Activated CD4-positive, alpha-beta T cell treated with anti-CD3 and anti-CD28 coated beads, Interleukin-2, amount 10 ng/mL, durations not matched to agents 24 days and 14 days (primary cell): Measurements from ENCODE around the gene CHCHD3. TPM values are rescaled to one million over a fixed set of nuclear protein-coding genes. Genes with fewer than 3 reads are reported as not detected.

ENCODE experiments used
- DNase-seq: peaks from one replicate; pipeline ENCODE4 v3.0.0; 2022
- H3K27ac Mint-ChIP-seq: one replicate; pipeline ENCODE4 v1.8.0; 2022; ENCODE audit warnings: mild to moderate bottlenecking, mixed read lengths
- H3K27me3 Mint-ChIP-seq: one replicate; pipeline ENCODE4 v1.8.0; 2022; ENCODE audit warnings: mixed read lengths
- H3K36me3 Mint-ChIP-seq: one replicate; pipeline ENCODE4 v1.8.0; 2022; ENCODE audit warnings: low read depth, mild to moderate bottlenecking, mixed read lengths
- H3K4me1 Mint-ChIP-seq: one replicate; pipeline ENCODE4 v1.8.0; 2021; ENCODE audit warnings: mixed read lengths
- H3K4me3 Mint-ChIP-seq: one replicate; pipeline ENCODE4 v1.8.0; 2022; ENCODE audit warnings: mild to moderate bottlenecking, moderate library complexity, mixed read lengths
- H3K9me3 Mint-ChIP-seq: one replicate; pipeline ENCODE4 v1.8.0; 2021; ENCODE audit warnings: mixed read lengths
- intact Hi-C: fragments of 100-400 bp; cut with micrococcal nuclease; formaldehyde crosslinking; loops from one replicate; pipeline ENCODE4 v1.15.1; 2023
- total RNA-seq: library from RNA; stranded (reverse); gene quantifications from 2 replicates; pipeline ENCODE4 v1.2.3, GENCODE V29; 2022

The CHCHD3 gene
- total RNA-seq, 1 donor from 2014 or later = 76.2 TPM

GRCh38 chr7:132966754-132967469 is 115.0 kb downstream of the CHCHD3 start:
- H3K4me1 Mint-ChIP-seq = peaks cover 2% of the 10 kb centered on the region
- no peak overlapping the region for H3K27ac Mint-ChIP-seq
- intact Hi-C loops = no loop called here
- DNase-seq = no peak
- no peaks in the 10 kb centered on the region for H3K27me3 Mint-ChIP-seq
- no peak overlapping the region for H3K4me3 Mint-ChIP-seq
- H3K9me3 Mint-ChIP-seq = no peaks in the 10 kb centered on the region
- no peaks in the 10 kb centered on the region for H3K36me3 Mint-ChIP-seq

- no peaks in the 10 kb centered on the region for H3K9me3 Mint-ChIP-seq
- no peaks in the 10 kb centered on the region for H3K27me3 Mint-ChIP-seq
- intact Hi-C loops = no loop called here
- peaks cover 2% of the 10 kb centered on the region for H3K4me1 Mint-ChIP-seq
- no peak overlapping the region for H3K27ac Mint-ChIP-seq
- peaks cover 2% of the 10 kb centered on the region for H3K36me3 Mint-ChIP-seq
- no peak overlapping the region for H3K4me3 Mint-ChIP-seq
- no peak for DNase-seq
Measured at GRCh38 chr7:132965951-132966350, 115.9 kb downstream of the CHCHD3 start.

- Mint-ChIP-seq H3K9me3 (no peaks in the 10 kb centered on the region), H3K4me3 (no peak overlapping the region), H3K27ac (no peak overlapping the region), H3K36me3 (peaks cover 2% of the 10 kb centered on the region), H3K4me1 (peaks cover 2% of the 10 kb centered on the region), H3K27me3 (no peaks in the 10 kb centered on the region)
- intact Hi-C loops = no loop called here
- DNase-seq = no peak
Measured at GRCh38 chr7:132964876-132965275, 117.0 kb downstream of the CHCHD3 start.

- Mint-ChIP-seq H3K27me3 (no peaks in the 10 kb centered on the region), H3K9me3 (peaks cover 4% of the 10 kb centered on the region), H3K4me1 (no peaks in the 10 kb centered on the region), H3K36me3 (peaks cover 4% of the 10 kb centered on the region), H3K4me3 (no peak overlapping the region), H3K27ac (no peak overlapping the region)
- intact Hi-C loops = no loop called here
- DNase-seq = no peak
Measured at GRCh38 chr7:132959891-132960290, 122.0 kb downstream of the CHCHD3 start.

- intact Hi-C loops = no loop called here
- H3K4me3 Mint-ChIP-seq = no peak overlapping the region
- peaks cover 5% of the 10 kb centered on the region for H3K36me3 Mint-ChIP-seq
- H3K4me1 Mint-ChIP-seq = no peaks in the 10 kb centered on the region
- no peak for DNase-seq
- H3K27me3 Mint-ChIP-seq = no peaks in the 10 kb centered on the region
- H3K27ac Mint-ChIP-seq = no peak overlapping the region
- H3K9me3 Mint-ChIP-seq = peaks cover 9% of the 10 kb centered on the region
Measured at GRCh38 chr7:132956556-132956955, 125.3 kb downstream of the CHCHD3 start.

- Mint-ChIP-seq H3K4me3 (no peak overlapping the region), H3K4me1 (no peaks in the 10 kb centered on the region), H3K9me3 (peaks cover 9% of the 10 kb centered on the region), H3K36me3 (peaks cover 5% of the 10 kb centered on the region), H3K27ac (no peak overlapping the region), H3K27me3 (no peaks in the 10 kb centered on the region)
- DNase-seq = no peak
- intact Hi-C loops = no loop called here
Measured at GRCh38 chr7:132953468-132953867, 128.4 kb downstream of the CHCHD3 start.

- intact Hi-C loops = no loop called here
- no peak for DNase-seq
- Mint-ChIP-seq H3K4me3 (no peak overlapping the region), H3K27me3 (no peaks in the 10 kb centered on the region), H3K27ac (no peak overlapping the region), H3K36me3 (peaks cover 8% of the 10 kb centered on the region), H3K9me3 (peaks cover 9% of the 10 kb centered on the region), H3K4me1 (no peaks in the 10 kb centered on the region)
Measured at GRCh38 chr7:132950725-132951124, 131.2 kb downstream of the CHCHD3 start.

GRCh38 chr7:132947011-132947410 is 134.9 kb downstream of the CHCHD3 start:
- Mint-ChIP-seq H3K27ac (no peak overlapping the region), H3K4me1 (no peaks in the 10 kb centered on the region), H3K36me3 (peaks cover 3% of the 10 kb centered on the region), H3K27me3 (no peaks in the 10 kb centered on the region), H3K4me3 (no peak overlapping the region), H3K9me3 (no peaks in the 10 kb centered on the region)
- intact Hi-C loops = no loop called here
- DNase-seq = no peak

DNA sequence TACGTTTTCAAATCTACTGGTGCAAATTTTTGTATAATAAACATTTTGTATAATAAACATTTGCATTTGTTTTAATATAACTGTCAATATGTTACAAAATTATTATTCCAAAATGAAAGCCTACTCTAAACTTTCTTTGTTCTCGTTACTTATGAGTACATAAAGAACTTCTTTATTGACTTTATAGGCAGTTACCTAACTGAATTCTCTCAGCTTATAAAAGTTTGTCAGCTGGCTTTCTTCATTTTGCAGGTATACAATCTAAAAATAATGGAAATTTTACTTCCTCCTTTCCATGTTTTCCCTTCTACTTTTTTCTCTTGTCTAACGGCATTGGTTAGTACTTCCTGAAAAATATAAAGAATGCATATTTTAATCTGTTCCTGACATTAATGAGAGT is 137.1 kb downstream of the CHCHD3 start:
- H3K27me3 Mint-ChIP-seq = no peaks in the 10 kb centered on the region
- intact Hi-C loops = no loop called here
- no peaks in the 10 kb centered on the region for H3K9me3 Mint-ChIP-seq
- H3K4me1 Mint-ChIP-seq = peaks cover 3% of the 10 kb centered on the region
- no peak for DNase-seq
- no peak overlapping the region for H3K27ac Mint-ChIP-seq
- no peak overlapping the region for H3K4me3 Mint-ChIP-seq
- H3K36me3 Mint-ChIP-seq = peaks cover 3% of the 10 kb centered on the region

DNA sequence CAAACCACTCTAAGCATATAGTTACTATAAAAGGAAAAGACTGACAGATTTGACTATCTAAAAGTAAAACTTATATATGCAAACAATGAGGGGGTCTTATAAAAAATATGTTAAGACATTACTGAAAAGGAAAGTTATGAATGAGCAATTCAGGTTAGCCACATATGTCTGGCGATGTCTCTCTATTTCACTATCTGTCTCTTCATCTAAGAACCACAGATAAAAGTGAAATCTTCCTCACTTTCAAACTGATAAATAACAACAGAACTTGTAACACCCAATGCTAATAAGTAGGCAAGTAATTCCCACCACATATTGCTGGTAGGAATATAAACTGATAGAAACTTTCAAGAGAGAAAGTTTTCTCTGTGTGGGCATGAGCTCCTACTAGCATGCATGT is 138.2 kb downstream of the CHCHD3 start:
- no peak overlapping the region for H3K27ac Mint-ChIP-seq
- H3K4me1 Mint-ChIP-seq = peaks cover 3% of the 10 kb centered on the region
- H3K4me3 Mint-ChIP-seq = no peak overlapping the region
- no peaks in the 10 kb centered on the region for H3K27me3 Mint-ChIP-seq
- H3K36me3 Mint-ChIP-seq = peaks cover 4% of the 10 kb centered on the region
- intact Hi-C loops = no loop called here
- no peak for DNase-seq
- no peaks in the 10 kb centered on the region for H3K9me3 Mint-ChIP-seq

DNA sequence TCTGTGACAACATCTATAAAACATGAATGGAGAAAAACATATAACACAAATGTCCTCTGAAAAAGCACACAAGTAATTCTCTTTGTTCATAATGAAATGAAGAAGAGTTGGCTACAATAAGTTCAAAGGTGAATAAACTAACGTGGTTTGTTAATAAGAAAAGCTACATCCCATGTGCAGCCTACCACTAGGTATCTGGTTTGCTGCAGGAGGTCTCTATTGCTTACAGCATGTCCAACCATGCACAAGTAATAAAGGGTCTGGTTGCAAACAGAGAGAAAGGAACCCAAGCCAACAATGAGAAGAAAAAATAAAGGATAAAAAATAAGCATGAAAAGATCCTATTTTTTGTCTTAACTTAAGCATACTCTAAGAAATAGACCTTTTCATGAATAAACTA is 139.2 kb downstream of the CHCHD3 start:
- Mint-ChIP-seq H3K27ac (no peak overlapping the region), H3K9me3 (no peaks in the 10 kb centered on the region), H3K4me3 (no peak overlapping the region), H3K27me3 (no peaks in the 10 kb centered on the region), H3K4me1 (peaks cover 3% of the 10 kb centered on the region), H3K36me3 (peaks cover 4% of the 10 kb centered on the region)
- intact Hi-C loops = no loop called here
- no peak for DNase-seq

GRCh38 chr7:132941905-132942304 is 140.0 kb downstream of the CHCHD3 start:
- Mint-ChIP-seq H3K4me1 (peaks cover 3% of the 10 kb centered on the region), H3K27ac (no peak overlapping the region), H3K9me3 (no peaks in the 10 kb centered on the region), H3K4me3 (no peak overlapping the region), H3K27me3 (no peaks in the 10 kb centered on the region), H3K36me3 (peaks cover 4% of the 10 kb centered on the region)
- intact Hi-C loops = no loop called here
- peak; percentile 8 for DNase-seq

DNA sequence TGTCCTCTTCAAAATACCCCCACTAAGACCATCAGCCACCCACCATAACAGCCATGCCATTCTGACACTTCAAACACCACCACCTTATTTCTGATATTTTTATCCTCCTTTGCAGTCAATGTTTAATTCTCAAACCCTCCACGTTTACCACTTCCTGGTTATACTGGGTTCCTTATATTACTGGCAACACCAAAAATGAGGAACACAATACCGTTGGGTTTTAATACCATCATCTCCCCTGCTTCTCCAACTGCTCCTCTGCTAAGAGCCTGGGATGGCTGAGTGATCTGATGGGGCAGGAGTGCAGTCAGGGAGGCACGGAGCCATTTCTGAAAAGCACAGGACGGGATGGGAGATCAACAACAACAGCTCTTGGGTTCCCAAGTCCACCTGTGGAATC is 140.5 kb downstream of the CHCHD3 start:
- peak; percentile 22 for DNase-seq
- intact Hi-C loops = no loop called here
- Mint-ChIP-seq H3K4me1 (peaks cover 3% of the 10 kb centered on the region), H3K27me3 (no peaks in the 10 kb centered on the region), H3K9me3 (no peaks in the 10 kb centered on the region), H3K27ac (no peak overlapping the region), H3K4me3 (no peak overlapping the region), H3K36me3 (peaks cover 4% of the 10 kb centered on the region)

GRCh38 chr7:132940084-132940483 is 141.8 kb downstream of the CHCHD3 start:
- no peak for DNase-seq
- intact Hi-C loops = no loop called here
- Mint-ChIP-seq H3K4me3 (no peak overlapping the region), H3K27ac (no peak overlapping the region), H3K36me3 (peaks cover 8% of the 10 kb centered on the region), H3K9me3 (no peaks in the 10 kb centered on the region), H3K27me3 (no peaks in the 10 kb centered on the region), H3K4me1 (peaks cover 3% of the 10 kb centered on the region)

GRCh38 chr7:132939495-132939894 is 142.4 kb downstream of the CHCHD3 start:
- H3K4me3 Mint-ChIP-seq = no peak overlapping the region

More at GRCh38 chr7:132939495-132939894, 142.4 kb downstream of the CHCHD3 start:
- H3K4me1 Mint-ChIP-seq = peaks cover 3% of the 10 kb centered on the region
- no peak overlapping the region for H3K27ac Mint-ChIP-seq
- DNase-seq = no peak
- no peaks in the 10 kb centered on the region for H3K27me3 Mint-ChIP-seq
- intact Hi-C loops = no loop called here
- H3K9me3 Mint-ChIP-seq = no peaks in the 10 kb centered on the region
- H3K36me3 Mint-ChIP-seq = peaks cover 8% of the 10 kb centered on the region
